Uterus (tissue), 2 donors: ENCODE measurements around the gene WDPCP.
"Not testable (repeated sequence)": the region's sequence is repeated elsewhere in the genome, so short reads cannot be mapped to it uniquely, and the experiment has no call there.

Source experiments
- POLR2A ChIP-seq, 2 donors: fragments of 450-650 bp; IDR thresholded peaks; one replicate each; pipeline ENCODE4 v1.6.1; 2016; ENCODE audit warnings: antibody characterized with exemption in 2 of 2, mild to moderate bottlenecking in 1 of 2, moderate library complexity in 1 of 2
- TF ChIP-seq, protein P1 (sequence below), 4 experiments: fragments of 200-600 bp in 2 of 4; fragments of 450-650 bp in 2 of 4; sonication (generic) in 2 of 4; IDR thresholded peaks; one replicate each; pipeline ENCODE4 v1.5.1; 2016 to 2019; ENCODE audit warnings: antibody characterized with exemption in 4 of 4, mild to moderate bottlenecking in 2 of 4, moderate library complexity in 1 of 4

DNA sequence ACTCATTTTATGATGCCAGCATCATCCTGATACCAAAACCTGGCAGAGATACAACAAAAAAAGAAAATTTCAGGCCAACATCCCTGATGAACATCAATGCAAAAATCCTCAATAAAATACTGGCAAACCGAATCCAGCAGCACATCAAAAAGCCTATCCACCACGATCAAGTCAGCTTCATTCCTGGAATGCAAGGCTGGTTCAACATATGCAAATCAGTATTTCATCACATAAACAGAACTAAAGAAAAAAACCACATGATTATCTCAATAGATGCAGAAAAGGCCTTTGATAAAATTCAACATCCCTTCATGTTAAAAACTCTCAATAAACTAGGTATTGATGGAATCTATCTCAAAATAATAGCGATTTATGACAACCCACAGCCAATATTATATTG is 29.4 kb downstream of the WDPCP start:
- TF ChIP-seq, protein P1, sequence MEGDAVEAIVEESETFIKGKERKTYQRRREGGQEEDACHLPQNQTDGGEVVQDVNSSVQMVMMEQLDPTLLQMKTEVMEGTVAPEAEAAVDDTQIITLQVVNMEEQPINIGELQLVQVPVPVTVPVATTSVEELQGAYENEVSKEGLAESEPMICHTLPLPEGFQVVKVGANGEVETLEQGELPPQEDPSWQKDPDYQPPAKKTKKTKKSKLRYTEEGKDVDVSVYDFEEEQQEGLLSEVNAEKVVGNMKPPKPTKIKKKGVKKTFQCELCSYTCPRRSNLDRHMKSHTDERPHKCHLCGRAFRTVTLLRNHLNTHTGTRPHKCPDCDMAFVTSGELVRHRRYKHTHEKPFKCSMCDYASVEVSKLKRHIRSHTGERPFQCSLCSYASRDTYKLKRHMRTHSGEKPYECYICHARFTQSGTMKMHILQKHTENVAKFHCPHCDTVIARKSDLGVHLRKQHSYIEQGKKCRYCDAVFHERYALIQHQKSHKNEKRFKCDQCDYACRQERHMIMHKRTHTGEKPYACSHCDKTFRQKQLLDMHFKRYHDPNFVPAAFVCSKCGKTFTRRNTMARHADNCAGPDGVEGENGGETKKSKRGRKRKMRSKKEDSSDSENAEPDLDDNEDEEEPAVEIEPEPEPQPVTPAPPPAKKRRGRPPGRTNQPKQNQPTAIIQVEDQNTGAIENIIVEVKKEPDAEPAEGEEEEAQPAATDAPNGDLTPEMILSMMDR (IDR thresholded peaks at IDR 0.05) = not testable (repeated sequence)
- not testable (repeated sequence) for TF ChIP-seq POLR2A (IDR thresholded peaks at IDR 0.05)
